ENCODE data around the gene SCO1. TPM values are rescaled to one million over a fixed set of nuclear protein-coding genes. Genes with fewer than 3 reads are reported as not detected.
"Not testable (repeated sequence)": the region's sequence is repeated elsewhere in the genome, so short reads cannot be mapped to it uniquely, and the experiment has no call there.

Gene SCO1
- 19.9 and 29.5 TPM in 2 replicates for total RNA-seq (2014; rRNA removed; shearing (Covaris generic))

DNA sequence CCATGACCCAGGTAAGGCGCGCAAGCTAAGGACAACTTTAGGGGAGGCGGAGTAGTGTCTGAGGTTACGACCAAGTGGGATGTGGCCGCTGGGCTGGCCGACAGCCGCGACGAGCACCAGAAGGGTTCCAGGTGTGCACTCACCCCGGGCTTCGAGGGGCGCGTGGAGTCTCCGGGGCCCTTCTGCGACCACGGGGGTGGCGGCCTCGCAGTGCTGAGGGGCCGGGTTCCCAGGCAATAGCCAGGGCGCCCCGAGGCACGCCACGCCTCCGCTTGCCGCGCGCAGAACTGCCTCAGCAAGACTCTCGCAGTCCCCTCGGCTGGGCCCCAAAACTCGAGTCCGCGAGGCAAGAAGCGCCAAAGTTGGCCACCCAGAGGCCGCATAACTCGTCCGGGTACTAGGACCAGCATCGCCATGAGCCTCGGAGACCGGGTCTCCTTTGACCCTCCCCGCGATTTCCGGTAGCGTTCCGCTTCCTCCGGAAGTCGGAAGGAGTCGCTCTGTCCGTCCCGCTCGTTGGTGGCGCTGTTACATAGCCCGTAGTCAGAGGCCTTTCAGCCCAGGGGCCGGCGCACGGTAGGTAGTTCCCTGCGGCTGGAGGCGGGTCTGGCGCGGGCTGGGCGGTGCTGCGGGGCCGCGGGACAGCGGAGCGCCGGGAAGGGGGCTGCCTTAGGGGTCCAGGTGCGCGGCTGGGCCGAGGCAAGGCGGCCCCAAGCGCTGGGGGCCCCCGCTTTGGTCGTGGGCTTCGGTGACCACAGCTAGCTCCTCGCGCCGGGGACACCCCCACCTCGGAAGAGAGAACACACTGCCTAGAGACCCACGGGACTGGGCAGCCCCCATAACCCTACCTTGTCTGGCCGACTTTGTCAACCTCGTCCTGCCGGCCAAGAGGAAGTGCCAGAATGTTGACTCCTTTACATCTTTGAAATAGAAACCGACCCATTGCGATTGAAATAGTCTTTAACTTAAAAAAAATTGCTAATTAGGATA, at the start of gene SCO1, which contains the start of gene ADPRM:
Gene SCO1, minus strand, starts transcription at position 442 of the 990 bp plus-strand sequence. Its CDS starts 26 bp downstream, at position 416.
Gene ADPRM, plus strand, starts transcription at position 503 of the 990 bp plus-strand sequence. CDS start 7,333 bp downstream, outside the sequence.
- peak; percentile 92 for DNase-seq (ENCODE audit: low read depth)

DNA sequence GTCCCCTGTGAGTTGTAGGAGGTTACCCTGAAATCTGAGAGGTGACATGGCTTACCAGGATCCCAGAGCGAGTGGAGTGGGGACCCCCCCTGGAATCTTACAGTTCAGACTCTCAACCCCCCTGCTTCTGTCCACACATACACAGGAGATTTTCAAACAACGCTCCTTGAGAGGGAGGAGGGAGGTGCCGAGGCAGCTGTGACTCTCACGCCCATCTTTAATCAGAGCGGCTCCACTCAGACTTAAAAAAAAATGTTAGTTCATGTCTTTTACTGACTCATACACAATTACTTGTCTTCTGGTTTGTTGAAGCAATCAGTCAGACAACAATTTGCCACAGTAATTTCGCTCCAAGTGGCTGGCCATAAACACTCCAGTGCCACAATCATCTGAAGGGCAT, 47.9 kb upstream of the SCO1 start:
- DNase-seq (ENCODE audit: low read depth) = peak; percentile 22

DNA sequence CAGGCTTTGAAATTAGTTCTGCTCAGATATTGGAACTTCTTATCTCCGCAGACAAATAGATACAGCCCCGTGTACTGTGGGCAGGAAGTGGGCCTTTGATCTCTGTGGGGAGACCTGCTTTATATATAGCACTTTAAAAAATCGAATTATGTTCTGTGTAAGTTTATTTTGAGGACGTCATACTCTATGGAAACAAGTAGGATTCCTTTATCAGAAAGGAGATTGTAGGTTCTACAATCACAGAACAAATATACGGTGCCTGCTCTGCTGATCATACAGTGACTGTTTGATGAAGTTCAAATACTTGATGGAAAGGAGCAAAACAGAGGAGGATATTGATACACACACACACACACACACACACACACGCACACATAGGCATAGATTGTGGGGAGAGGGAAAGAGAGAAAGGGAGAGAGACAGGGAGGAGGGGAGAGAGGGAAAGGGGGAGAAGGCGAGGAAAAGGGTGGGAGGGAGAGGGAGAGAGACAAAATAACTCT, 47.2 kb upstream of the SCO1 start:
- no peak for DNase-seq (ENCODE audit: low read depth)

DNA sequence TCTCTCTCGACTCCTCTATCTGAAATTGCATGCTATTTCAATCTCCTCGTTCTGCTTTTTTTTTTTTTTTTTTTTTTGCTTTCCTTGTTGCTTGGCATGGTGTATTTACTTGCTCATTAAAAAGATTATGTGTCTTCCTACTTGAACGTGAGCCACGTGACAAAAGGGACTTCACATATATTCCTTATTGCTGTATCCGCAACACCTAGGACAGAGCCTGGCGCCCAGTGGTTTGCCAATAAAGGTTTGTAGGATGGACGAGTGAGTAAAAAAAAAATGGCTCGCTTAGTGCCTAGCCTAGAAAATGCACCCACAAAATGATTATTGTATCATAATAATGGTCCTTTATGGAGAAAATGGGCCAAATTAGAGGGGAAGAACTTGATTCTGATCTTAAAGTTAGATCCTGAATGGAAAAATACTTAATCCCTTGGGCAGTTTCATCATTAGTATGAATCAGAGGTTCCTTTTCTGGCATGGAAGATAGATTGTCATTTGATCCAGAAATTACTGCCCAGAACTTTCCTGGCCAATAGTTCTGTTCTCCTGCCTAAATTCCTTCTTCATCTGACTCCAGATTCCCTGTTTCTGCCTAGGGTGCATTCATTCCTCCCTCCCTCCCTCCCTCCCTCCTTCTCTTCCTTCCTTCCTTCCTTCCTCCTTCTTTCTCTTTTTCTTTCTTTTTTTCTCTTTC, 46.1 kb upstream of the SCO1 start:
- peak; percentile 39 for DNase-seq (ENCODE audit: low read depth)

DNA sequence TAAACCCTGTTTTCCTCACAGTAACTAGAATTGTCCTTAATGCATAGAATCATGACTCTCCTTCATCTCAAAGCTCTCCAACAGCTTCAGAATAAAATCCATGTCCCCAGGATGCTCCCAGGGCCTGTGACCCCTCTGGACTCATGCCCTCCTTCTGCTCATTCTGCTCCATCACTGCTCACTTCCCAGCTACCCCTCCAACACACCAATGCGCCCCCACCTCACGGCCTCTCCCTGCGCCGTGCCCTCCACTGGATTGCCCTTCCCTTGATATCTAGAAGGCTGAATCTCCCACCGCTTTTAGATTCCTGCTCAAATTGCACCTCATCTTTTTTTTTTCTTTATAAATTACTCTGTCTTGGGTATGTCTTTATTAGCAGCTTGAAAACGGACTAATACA, 45.1 kb upstream of the SCO1 start:
- no peak for DNase-seq (ENCODE audit: low read depth)

DNA sequence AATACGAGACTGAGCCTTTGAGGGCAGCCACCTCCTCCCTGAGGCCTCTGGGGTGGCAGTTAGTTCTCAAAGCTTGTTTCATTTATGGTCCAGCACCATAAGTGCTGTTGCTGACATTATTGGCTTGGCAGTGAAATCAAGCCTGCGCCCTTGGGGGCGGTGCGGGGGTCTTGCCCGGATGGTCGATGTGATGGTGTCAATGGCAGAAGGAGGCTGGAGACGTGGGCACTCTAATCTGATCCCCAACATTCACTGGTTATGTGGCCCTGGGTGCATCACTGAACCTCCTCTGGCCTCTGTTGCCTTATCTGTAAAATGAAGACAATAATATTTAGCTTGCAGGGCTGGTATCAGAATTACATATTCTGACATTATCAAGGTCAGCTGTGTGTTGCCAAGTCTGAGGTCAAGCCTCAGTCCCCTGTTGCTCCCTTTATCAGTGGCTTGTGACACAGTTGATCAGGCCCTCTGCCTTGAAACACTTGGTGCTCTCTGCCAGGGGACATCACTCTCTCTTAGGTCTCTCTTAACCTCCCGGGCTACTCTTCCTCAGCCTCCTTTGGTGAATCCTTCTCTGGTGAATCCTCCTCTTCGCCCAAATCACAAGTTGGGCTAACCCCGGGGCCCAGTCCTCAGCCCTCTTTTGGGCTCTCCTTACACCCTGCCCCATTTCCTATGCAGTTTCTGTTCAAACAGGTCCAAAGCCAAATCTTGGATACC, 44.2 kb upstream of the SCO1 start:
- DNase-seq (ENCODE audit: low read depth) = no peak

DNA sequence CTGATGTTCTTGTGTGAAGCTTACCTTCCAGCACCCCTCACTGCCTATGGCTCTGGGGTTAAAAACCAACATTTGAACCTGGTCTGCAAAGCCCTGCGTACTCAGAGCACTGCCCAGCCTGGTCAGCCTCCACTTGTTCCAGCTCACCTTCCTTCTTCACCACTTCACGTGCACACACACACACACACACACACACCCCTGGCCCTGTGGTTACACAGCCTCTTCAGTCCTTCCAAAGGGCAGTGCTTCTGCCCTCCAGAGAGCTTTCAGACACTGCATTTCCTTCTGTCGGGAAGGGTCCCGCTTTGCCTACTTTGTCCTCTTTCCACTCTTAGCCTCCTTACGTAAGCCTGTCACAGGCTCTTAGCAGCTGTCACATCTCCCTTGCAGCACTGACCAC, 42.1 kb upstream of the SCO1 start:
- no peak for DNase-seq (ENCODE audit: low read depth)

DNA sequence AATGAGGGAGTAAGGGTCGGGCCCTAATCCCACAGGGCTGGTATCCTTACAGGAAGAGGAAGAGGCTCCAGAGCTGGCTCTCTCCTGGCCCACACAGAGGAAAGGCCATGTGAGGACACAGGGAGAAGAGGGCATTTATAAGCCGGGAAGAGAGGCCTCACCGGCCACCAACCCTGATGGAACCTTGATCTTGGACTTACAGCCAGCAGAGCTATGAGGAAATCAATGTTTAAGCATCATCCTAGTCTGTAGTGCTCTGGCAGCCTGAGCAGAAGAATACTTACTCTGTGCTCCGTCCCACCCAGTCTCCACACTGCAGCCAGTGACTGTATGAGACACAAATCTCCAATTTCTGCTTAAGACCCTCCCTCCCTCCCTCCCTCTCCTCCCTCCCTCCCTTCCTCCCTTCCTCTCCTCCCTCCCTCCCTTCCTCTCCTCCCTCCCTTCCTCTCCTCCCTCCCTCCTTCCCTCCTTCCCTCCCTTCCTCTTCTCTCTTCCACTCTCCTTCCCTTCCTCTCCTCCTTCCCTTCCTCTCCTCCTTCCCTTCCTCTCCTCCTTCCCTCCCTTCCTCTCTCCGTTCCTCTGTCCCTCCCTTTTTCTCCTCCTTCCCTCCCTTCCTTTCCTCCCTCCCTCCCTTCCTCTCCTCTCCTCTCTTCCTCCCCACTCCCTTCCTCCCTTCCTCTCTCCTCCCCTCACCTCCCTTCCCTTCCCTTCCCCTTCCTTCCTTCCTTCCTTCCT, 41.4 kb upstream of the SCO1 start:
- DNase-seq (ENCODE audit: low read depth) = no peak

DNA sequence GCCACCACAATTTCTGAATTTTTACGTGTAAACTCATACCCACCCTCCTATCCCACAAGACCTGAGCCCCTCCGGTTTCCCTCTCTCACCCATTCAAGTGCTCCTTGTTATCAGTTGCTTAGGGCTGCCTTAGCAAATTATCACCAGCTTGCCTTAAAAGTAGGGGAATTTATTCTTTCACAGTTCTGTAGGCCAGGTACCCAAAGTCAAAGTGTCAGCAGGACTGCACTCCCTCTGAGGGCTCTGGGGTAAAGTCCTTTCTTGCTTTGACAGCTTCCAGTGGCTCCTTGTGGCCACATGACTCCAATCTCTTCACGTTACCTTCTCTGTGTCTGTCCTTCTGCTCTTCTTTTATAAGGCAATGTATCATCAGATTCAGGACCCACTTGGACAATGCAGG, 40.4 kb upstream of the SCO1 start:
- DNase-seq (ENCODE audit: low read depth) = no peak

DNA sequence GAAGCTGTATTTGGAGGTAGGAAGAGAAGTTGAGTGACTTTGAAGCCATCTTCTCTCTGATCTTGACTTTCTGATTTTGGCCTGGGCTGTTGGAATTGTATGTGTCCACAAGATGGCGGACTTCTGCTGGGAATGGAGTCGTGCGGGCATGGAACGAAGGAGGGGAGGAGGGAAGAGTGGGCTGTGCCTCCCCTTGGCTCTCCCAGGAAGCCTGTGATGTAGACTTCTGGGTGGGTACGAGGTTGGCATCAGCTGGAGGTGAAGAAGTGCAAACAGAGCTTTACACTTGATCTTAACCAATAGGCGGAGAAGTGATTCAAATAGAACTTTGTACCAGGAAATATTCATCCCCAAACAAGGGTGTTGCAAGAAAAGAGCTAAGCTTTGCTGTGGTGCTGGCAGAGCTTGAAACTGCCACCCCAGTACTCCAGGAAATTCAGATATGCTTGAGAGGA, 39.9 kb upstream of the SCO1 start:
- DNase-seq (ENCODE audit: low read depth) = peak; percentile 43

DNA sequence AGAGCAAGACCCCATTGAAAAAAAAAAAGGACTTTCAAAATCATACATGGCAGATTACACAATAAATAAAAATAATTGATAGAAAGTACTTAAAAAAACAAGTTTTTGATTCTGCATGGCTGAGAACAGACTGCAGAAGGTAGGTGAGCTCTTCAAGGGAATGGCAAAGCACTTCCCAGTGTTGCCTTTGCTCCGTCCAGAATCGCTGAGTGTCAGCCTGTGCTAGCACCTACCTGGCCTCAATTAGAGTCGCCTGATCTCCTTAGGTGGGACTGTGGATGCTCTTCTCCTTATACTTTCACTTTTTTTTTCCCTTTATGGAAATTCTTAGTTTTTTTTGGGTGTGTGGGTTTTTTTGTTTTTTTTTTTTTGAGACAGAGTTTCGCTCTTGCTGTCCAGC, 38.5 kb upstream of the SCO1 start:
- DNase-seq (ENCODE audit: low read depth) = no peak

DNA sequence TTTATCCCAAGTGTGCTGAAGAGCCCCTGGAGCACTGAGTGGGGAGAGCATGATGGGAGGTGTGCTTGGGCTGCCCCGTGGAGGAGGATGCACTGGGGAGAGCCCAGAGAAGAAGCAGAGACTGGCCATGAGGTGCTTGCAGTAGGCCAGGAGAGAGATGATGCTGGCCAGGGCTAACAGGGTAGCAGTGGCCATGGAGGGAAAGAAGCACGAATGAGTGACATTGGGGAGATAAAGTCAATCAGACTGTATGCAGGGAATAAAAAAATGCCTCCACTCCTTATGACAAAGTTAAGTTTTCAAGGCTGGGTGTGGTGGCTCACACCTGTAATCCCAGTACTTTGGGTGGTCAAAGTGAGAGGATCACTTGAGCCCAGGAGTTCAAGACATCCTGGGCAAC, 37.9 kb upstream of the SCO1 start:
- no peak for DNase-seq (ENCODE audit: low read depth)

DNA sequence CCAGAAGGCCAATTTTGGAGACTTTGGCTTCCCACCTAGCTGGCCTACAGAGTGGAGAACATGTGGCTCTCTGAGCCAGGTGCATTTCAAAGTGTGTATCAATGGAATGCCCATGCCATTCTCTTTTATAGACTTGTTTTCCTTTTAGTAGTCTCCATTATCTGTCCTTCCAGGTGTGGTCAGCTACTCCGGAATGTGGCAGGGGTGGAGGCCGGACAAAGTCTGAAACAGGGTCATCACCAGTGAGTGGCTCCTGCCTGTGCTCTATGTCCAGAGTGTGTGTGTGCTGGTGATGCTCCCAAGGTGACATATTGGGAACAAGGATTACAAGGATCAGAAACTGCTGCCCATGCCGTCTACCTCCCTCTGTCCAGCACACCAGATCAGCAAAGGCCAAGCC, 36.3 kb upstream of the SCO1 start:
- no peak for DNase-seq (ENCODE audit: low read depth)

DNA sequence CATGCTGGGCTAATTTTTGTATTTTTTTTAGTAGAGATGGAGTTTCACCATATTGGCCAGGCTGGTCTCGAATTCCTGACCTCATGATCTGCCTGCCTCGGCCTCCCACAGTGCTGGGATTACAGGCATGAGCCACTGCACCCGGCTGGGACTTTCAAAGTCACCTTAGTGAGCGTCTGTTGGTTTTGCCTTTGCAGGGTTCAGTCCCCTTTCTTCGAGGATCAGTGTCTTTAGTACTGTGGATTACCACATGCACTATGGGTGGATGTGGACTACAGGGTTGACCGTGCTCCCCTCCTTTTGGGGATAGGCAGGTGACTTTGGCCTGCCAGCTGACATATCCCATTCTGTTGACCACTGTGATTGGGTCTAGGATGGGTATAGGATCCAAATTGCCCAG, 34.8 kb upstream of the SCO1 start:
- not testable (repeated sequence) for DNase-seq (ENCODE audit: low read depth)

DNA sequence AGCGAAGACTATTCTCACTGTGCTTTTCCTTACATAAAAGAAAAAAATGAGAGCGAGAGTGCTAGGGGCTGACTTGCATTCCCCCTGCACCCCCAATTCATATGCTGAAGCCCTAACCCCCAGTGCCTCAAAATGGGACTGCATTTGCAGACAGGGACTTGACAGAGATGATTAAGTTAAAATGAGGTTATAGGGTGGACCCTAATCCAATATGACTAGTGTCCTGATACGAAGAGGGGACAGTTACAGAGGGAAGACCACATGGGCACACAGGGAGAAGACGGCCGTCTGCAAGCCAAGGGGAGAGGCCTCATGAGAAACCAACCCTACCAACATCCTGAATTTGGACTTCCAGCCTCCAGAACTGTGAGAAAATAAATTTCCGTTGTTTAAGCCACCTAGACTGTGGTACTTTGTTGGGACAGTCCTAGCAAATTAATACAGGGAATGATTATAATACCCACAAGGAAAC, 34.1 kb upstream of the SCO1 start:
- no peak for DNase-seq (ENCODE audit: low read depth)

DNA sequence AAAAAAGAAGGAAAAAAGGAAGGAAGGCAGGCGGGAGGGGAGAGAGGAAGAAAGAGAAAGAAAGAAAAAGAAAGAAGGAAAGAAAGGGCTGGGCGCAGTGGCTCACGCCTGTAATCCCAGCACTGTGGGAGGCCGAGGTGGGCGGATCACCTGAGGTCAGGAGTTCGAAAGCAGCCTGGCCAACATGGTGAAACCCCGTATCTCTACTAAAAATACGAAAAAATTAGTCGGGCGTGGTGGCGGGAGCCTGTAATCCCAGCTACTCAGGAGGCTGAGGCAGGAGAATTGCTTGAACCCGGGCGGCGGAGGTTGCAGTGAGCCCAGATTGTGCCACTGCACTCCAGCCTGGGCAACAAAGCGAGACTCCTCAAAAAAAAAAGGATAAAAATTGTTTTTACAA, 32.9 kb upstream of the SCO1 start:
- DNase-seq (ENCODE audit: low read depth) = not testable (repeated sequence)

DNA sequence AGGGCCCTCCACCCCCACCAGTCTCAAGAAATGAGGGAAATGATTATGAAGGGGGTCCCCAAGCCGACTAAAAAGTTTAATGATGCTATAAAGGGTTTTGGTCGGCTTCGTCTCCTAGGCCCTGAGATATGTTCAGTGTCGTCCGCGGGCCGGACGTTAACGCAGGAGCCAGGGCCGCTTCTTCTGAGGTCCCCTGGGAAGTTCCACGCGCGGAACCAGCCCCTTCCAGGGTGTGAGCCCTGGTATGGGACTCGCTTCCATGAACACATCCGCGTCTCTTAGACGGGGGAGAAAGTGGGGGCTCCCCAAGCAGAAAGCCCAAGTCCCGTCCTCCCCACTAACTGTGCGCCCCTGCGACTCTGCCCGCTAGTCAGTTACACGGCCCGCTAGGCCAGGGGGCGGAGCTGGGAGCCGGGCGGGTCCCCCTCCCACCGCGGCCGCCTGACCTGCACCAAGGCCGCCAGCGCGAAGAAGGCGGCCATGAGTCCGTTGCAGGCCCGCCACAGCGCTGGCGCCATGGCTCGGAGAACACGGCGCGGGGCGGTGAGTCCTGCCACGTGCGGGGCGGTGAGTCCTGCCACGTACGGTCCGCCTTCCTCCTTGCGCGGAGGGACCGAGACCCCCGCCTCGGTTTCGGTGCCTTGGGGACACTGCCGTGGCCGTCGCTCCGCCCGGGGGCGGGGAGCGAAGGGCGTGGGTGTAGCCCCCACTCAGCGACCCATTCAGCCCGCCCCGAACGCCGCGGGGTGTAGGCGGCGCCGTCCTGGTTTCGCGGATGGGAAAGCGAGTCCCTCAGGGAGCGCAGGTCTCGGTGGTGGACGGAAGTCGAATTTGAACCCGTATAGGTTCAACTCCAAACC, 32.2 kb upstream of the SCO1 start, which contains the start of gene TMEM220:
Gene TMEM220, minus strand, starts transcription at position 690 of the 860 bp plus-strand sequence. Its CDS starts 172 bp downstream, at position 518.
- peak; percentile 29 for DNase-seq (ENCODE audit: low read depth)

DNA sequence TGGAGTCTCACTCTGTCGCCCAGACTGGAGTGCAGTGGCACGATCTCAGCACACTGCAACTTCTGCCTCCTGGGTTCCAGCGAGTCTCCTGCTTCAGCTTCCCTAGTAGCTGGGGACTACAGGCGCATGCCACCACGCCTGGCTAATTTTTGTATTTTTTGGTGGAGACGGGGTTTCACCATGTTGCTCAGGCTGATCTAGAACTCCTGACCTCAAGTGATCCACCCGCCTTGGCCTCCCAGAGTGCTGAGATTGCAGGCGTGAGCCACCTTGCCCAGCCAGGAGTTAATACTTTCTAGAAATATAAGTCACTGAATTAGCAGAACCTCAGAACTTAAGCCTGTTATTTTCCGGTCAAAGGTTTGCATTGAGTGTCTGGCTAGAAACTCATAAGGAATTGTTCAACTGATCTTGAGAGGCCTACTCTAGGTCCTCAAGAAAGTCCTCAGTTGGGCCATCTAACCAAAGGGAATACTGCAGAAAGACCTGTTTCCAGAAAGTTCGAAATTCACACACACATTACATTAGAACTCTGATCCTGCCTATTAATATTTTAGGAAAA, 31.1 kb upstream of the SCO1 start:
- DNase-seq (ENCODE audit: low read depth) = no peak

DNA sequence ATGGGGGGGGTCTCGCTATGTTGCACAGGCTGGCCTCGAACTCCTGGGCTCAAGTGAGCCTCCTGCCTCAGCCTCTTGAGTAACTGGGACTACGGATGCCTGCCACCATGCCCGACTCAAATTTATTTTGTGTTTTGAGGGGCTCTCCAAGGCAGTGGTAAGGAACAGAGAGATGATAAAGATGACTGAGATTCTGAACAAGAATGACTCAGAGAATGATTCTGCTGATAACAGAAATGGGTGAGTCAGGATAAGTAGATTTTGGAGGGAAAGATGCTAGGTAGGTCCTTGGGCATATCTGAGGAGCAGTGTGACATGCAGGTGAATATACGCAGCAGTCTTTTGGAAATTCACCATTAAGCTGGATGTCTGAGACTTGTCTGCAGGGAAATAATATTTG, 29.9 kb upstream of the SCO1 start:
- DNase-seq (ENCODE audit: low read depth) = peak; percentile 26

Measured in M059J (cell line).